ENCODE results near the gene SCAMP3. TPM values are rescaled to one million over a fixed set of nuclear protein-coding genes. Genes with fewer than 3 reads are reported as not detected.

Gene SCAMP3
- total and polyA plus RNA-seq, 2 experiments from 2014 or later, result 50.5 to 52.5 TPM

DNA sequence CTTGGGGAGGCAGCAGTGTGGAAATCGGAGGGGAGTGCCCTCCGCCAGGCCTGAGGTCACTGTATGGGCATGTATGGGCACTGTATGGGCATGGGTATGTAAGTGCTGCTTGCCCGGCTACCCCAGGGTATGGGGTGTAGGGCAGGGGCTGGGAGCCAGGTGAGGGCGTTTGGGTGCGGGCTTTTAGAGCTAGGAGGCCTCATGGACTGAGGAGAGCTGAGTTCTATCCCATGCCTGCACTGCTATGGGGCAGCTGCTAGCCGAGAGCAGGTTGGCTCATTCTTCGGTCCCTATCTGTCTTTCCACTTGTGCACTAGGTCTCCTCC, 33.7 kb upstream of the SCAMP3 start (continued):
- TF ChIP-seq, protein P1, sequence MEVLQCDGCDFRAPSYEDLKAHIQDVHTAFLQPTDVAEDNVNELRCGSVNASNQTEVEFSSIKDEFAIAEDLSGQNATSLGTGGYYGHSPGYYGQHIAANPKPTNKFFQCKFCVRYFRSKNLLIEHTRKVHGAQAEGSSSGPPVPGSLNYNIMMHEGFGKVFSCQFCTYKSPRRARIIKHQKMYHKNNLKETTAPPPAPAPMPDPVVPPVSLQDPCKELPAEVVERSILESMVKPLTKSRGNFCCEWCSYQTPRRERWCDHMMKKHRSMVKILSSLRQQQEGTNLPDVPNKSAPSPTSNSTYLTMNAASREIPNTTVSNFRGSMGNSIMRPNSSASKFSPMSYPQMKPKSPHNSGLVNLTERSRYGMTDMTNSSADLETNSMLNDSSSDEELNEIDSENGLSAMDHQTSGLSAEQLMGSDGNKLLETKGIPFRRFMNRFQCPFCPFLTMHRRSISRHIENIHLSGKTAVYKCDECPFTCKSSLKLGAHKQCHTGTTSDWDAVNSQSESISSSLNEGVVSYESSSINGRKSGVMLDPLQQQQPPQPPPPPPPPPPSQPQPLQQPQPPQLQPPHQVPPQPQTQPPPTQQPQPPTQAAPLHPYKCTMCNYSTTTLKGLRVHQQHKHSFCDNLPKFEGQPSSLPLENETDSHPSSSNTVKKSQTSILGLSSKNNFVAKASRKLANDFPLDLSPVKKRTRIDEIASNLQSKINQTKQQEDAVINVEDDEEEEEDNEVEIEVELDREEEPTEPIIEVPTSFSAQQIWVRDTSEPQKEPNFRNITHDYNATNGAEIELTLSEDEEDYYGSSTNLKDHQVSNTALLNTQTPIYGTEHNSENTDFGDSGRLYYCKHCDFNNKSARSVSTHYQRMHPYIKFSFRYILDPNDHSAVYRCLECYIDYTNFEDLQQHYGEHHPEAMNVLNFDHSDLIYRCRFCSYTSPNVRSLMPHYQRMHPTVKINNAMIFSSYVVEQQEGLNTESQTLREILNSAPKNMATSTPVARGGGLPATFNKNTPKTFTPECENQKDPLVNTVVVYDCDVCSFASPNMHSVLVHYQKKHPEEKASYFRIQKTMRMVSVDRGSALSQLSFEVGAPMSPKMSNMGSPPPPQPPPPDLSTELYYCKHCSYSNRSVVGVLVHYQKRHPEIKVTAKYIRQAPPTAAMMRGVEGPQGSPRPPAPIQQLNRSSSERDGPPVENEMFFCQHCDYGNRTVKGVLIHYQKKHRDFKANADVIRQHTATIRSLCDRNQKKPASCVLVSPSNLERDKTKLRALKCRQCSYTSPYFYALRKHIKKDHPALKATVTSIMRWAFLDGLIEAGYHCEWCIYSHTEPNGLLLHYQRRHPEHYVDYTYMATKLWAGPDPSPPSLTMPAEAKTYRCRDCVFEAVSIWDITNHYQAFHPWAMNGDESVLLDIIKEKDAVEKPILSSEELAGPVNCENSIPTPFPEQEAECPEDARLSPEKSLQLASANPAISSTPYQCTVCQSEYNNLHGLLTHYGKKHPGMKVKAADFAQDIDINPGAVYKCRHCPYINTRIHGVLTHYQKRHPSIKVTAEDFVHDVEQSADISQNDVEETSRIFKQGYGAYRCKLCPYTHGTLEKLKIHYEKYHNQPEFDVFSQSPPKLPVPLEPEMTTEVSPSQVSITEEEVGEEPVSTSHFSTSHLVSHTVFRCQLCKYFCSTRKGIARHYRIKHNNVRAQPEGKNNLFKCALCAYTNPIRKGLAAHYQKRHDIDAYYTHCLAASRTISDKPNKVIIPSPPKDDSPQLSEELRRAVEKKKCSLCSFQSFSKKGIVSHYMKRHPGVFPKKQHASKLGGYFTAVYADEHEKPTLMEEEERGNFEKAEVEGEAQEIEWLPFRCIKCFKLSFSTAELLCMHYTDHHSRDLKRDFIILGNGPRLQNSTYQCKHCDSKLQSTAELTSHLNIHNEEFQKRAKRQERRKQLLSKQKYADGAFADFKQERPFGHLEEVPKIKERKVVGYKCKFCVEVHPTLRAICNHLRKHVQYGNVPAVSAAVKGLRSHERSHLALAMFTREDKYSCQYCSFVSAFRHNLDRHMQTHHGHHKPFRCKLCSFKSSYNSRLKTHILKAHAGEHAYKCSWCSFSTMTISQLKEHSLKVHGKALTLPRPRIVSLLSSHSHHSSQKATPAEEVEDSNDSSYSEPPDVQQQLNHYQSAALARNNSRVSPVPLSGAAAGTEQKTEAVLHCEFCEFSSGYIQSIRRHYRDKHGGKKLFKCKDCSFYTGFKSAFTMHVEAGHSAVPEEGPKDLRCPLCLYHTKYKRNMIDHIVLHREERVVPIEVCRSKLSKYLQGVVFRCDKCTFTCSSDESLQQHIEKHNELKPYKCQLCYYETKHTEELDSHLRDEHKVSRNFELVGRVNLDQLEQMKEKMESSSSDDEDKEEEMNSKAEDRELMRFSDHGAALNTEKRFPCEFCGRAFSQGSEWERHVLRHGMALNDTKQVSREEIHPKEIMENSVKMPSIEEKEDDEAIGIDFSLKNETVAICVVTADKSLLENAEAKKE (CRISPR knock-in tag; IDR thresholded peaks at IDR 0.05), result no peak
- no peak for TF ChIP-seq JUNB (IDR thresholded peaks at IDR 0.05; ENCODE audit: unreplicated experiment)
- no peak for TF ChIP-seq ZNF331 (CRISPR knock-in tag; IDR thresholded peaks at IDR 0.05; ENCODE audit: low read depth)
- TF ChIP-seq, protein P2, sequence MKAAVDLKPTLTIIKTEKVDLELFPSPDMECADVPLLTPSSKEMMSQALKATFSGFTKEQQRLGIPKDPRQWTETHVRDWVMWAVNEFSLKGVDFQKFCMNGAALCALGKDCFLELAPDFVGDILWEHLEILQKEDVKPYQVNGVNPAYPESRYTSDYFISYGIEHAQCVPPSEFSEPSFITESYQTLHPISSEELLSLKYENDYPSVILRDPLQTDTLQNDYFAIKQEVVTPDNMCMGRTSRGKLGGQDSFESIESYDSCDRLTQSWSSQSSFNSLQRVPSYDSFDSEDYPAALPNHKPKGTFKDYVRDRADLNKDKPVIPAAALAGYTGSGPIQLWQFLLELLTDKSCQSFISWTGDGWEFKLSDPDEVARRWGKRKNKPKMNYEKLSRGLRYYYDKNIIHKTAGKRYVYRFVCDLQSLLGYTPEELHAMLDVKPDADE (IDR thresholded peaks at IDR 0.05), result no peak
- TF ChIP-seq POLR2AphosphoS5 (IDR thresholded peaks at IDR 0.05; ENCODE audit: low read depth), result no peak
- TF ChIP-seq EZH2 (IDR thresholded peaks at IDR 0.05; ENCODE audit: low read depth, unreplicated experiment), result no peak

DNA sequence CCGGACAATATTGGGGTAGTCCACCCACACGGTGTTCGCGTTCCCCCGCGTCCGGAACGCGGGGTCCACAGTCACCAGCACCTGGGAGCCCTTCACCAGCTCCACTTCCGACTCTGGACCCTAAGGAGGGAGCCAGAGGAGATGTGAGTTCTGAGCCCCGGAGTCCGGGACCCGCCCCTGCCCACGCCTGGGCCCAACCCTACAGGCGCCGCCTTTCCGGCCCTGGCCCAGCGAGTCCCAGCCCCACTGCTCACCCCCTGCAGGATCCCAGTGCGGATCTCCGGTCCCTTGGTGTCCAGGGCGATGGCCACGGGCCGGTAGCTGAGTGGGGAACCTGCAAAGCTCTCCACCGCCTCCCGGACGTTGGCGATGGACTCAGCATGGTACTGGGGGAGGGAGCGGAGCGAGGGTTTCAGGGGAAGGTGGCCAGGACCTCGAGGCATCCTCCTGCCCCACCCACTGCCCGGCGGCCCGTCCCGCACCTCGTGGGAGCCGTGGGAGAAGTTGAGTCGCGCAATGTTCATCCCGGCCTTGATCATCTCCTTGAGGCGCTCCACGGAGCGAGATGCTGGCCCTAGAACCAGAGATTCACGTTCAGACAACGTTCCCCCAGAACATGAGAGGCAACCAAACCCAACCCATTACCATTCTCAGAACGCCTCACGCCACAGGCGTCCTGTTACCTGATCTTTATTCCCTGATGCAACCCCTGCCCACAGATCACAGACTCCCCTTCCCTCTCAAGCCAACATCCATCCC, 33.2 kb upstream of the SCAMP3 start:
- no peaks in the 10 kb centered on the region; the same call in 2 of the 3 replicates for H3K36me3 Mint-ChIP-seq (ENCODE audit: low read depth)
- Histone ChIP-seq H3K9me2 (ENCODE audit: insufficient read depth) (no peaks in the 10 kb centered on the region), H3F3A (replicated peaks; ENCODE audit: low read depth) (0 out of 2 replicates have a peak, but pooled peaks cover 11% of the 10 kb centered on the region), H3K4me1 (ENCODE audit: insufficient read depth) (peaks cover 17% of the 10 kb centered on the region), H3K27ac (ENCODE audit: low read depth) (no peak overlapping the region), H3K79me2 (replicated peaks; ENCODE audit: insufficient read depth) (no peaks in the 10 kb centered on the region), H3K4me3 (peak overlapping the region; percentile 97), H3K27me3 (ENCODE audit: insufficient read depth) (peaks cover 33% of the 10 kb centered on the region), H3K36me3 (ENCODE audit: insufficient read depth) (no peaks in the 10 kb centered on the region), H4K20me1 (replicated peaks; ENCODE audit: insufficient read depth) (no peaks in the 10 kb centered on the region), H2AFZ (peak overlapping the region; percentile 98), H3K4me2 (peak overlapping the region; percentile 98)
- no peaks in the 10 kb centered on the region for H3K9me3 Mint-ChIP-seq
- ATAC-seq (peak; percentile 83), DNase-seq (ENCODE audit: low spot score) (peak; percentile 80)
- H3K27ac Mint-ChIP-seq, result no peak overlapping the region
- H3K27me3 Mint-ChIP-seq (ENCODE audit: insufficient read depth, low read depth, poor library complexity), result peaks cover 31% of the 10 kb centered on the region
- H3K4me1 Mint-ChIP-seq, result peaks cover 29% of the 10 kb centered on the region
- H3K4me3 Mint-ChIP-seq, result peak overlapping the region; percentile 92
- TF ChIP-seq JUNB (IDR thresholded peaks at IDR 0.05; ENCODE audit: unreplicated experiment) (no peak), EZH2phosphoT487 (IDR thresholded peaks at IDR 0.05; ENCODE audit: unreplicated experiment) (no peak), CREB1 (CRISPR knock-in tag; IDR thresholded peaks at IDR 0.05; ENCODE audit: low read depth) (no peak), EZH2 (IDR thresholded peaks at IDR 0.05; ENCODE audit: low read depth, unreplicated experiment) (no peak), ZNF114 (CRISPR knock-in tag; IDR thresholded peaks at IDR 0.05) (no peak), NANOG (IDR thresholded peaks at IDR 0.05; ENCODE audit: borderline replicate concordance) (no peak), POLR2AphosphoS5 (IDR thresholded peaks at IDR 0.05; ENCODE audit: low read depth) (no peak; the same call in 1 of the 2 replicates)
- TF ChIP-seq, protein P3, sequence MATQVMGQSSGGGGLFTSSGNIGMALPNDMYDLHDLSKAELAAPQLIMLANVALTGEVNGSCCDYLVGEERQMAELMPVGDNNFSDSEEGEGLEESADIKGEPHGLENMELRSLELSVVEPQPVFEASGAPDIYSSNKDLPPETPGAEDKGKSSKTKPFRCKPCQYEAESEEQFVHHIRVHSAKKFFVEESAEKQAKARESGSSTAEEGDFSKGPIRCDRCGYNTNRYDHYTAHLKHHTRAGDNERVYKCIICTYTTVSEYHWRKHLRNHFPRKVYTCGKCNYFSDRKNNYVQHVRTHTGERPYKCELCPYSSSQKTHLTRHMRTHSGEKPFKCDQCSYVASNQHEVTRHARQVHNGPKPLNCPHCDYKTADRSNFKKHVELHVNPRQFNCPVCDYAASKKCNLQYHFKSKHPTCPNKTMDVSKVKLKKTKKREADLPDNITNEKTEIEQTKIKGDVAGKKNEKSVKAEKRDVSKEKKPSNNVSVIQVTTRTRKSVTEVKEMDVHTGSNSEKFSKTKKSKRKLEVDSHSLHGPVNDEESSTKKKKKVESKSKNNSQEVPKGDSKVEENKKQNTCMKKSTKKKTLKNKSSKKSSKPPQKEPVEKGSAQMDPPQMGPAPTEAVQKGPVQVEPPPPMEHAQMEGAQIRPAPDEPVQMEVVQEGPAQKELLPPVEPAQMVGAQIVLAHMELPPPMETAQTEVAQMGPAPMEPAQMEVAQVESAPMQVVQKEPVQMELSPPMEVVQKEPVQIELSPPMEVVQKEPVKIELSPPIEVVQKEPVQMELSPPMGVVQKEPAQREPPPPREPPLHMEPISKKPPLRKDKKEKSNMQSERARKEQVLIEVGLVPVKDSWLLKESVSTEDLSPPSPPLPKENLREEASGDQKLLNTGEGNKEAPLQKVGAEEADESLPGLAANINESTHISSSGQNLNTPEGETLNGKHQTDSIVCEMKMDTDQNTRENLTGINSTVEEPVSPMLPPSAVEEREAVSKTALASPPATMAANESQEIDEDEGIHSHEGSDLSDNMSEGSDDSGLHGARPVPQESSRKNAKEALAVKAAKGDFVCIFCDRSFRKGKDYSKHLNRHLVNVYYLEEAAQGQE (IDR thresholded peaks at IDR 0.05; ENCODE audit: unreplicated experiment), result no peak
- TF ChIP-seq, protein P2 (IDR thresholded peaks at IDR 0.05), result no peak
